Measurements from ENCODE around the gene AACS. TPM values are rescaled to one million over a fixed set of nuclear protein-coding genes. Genes with fewer than 3 reads are reported as not detected.

The AACS gene
- total and polyA plus RNA-seq, 2 of the 4 experiments (the other 2 are of a cell fraction) = 22.0 to 24.9 TPM

DNA sequence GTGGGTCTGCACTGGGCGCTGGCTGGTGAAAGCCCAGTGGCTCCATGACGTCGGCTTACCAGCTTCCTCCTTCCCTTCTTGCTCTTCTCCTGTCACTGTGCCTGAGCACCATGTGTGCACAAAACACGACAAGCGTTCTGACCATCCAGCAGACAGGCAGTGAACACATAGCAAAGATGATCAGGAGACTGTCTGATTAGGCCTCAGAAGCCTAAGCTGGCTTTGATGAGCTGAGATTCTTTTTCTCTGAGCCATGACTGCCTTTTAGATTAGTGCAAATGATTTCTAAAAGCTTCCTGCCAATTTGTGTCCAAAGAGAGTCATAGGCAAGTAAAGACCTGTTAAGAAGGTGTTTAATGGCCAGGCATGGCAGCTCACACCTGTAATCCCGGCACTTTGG is 83.1 kb downstream of the AACS start:
- no peak overlapping the region for H2BK120ac ChIP-seq (ENCODE audit: low read depth, low read length)
- H3K4me1 ChIP-seq (ENCODE audit: control insufficient read depth, insufficient read depth, low read length) = no peaks in the 10 kb centered on the region
- no peak overlapping the region for H4K91ac ChIP-seq (ENCODE audit: insufficient read depth, low read depth, low read length)
- DNase-seq (no peak), ATAC-seq (ENCODE audit: low read depth) (no peak)
- H4K20me1 ChIP-seq (ENCODE audit: insufficient read depth, low read length) = no peaks in the 10 kb centered on the region
- no peaks in the 10 kb centered on the region for H3K79me1 ChIP-seq (ENCODE audit: low read depth in 1 of 2, low read length in 2 of 2)
- no peak overlapping the region for H2BK15ac ChIP-seq (ENCODE audit: low read depth, low read length)
- no peak overlapping the region for H3K9ac ChIP-seq (ENCODE audit: low read depth, low read length)
- no peak overlapping the region for H3K14ac ChIP-seq (replicated peaks; ENCODE audit: low read depth, low read length)
- no peaks in the 10 kb centered on the region for H3K9me3 ChIP-seq (ENCODE audit: control insufficient read depth, insufficient read depth, low read length)
- no peak overlapping the region for H3K4me2 ChIP-seq (ENCODE audit: low read depth, low read length)
- POLR2A ChIA-PET (ENCODE audit: unreplicated experiment) = no interaction called here
- H3K4me3 ChIP-seq (ENCODE audit: insufficient read depth, low read depth, low read length) = no peak overlapping the region
- no peak overlapping the region for H3K27ac ChIP-seq (ENCODE audit: insufficient read depth, low read length)
- BruUV-seq (replicated peaks) = no TSS peak
- dilution Hi-C loops (cut with HindIII; ENCODE audit: low sequenced_read_pairs, unreplicated experiment) (no loop called here), in situ Hi-C loops (cut with MboI; ENCODE audit: low sequenced_read_pairs) (no loop called here), intact Hi-C loops (cut with micrococcal nuclease) (no loop called here)
- H2BK20ac ChIP-seq (ENCODE audit: low read depth, low read length) = no peak overlapping the region
- H3K4ac ChIP-seq (ENCODE audit: low read depth, low read length) = no peak overlapping the region
- peaks cover 2% of the 10 kb centered on the region; the same call in 1 of the 2 replicates for H3K27me3 ChIP-seq (ENCODE audit: control insufficient read depth, insufficient read depth, low read length)
- H2AFZ ChIP-seq (replicated peaks; ENCODE audit: low read length, poor library complexity) = no peak overlapping the region
- H4K5ac ChIP-seq (ENCODE audit: low read depth, low read length) = no peak overlapping the region
- H3K56ac ChIP-seq (ENCODE audit: extremely low read depth, insufficient read depth, low read length) = no peak overlapping the region
- TF ChIP-seq MAFK (IDR thresholded peaks at IDR 0.05; ENCODE audit: low read depth, low read length) (no peak), CTCF (conservative IDR thresholded peaks at IDR 0.05; ENCODE audit: low read depth, low read length) (no peak), MAZ (IDR thresholded peaks at IDR 0.05; ENCODE audit: borderline replicate concordance, low read depth, low read length) (no peak), BHLHE40 (IDR thresholded peaks at IDR 0.05; ENCODE audit: low read depth, low read length) (no peak)
- TF ChIP-seq, protein P1, sequence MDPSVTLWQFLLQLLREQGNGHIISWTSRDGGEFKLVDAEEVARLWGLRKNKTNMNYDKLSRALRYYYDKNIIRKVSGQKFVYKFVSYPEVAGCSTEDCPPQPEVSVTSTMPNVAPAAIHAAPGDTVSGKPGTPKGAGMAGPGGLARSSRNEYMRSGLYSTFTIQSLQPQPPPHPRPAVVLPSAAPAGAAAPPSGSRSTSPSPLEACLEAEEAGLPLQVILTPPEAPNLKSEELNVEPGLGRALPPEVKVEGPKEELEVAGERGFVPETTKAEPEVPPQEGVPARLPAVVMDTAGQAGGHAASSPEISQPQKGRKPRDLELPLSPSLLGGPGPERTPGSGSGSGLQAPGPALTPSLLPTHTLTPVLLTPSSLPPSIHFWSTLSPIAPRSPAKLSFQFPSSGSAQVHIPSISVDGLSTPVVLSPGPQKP (IDR thresholded peaks at IDR 0.05; ENCODE audit: borderline replicate concordance, low read depth, low read length) = no peak
- CTCF ChIA-PET = interaction anchor here (0.6 kb wide), 1 partner anchor 16 kb away, joined by 3 read pairs; no protein-coding TSS in a partner anchor
- H2AK9ac ChIP-seq (replicated peaks; ENCODE audit: low read depth, low read length, poor library complexity) = no peak overlapping the region
- H3K18ac ChIP-seq (ENCODE audit: low read depth, low read length) = no peak overlapping the region
- H2BK5ac ChIP-seq (ENCODE audit: low read depth, low read length, poor library complexity, severe bottlenecking) = no peak overlapping the region
- no peaks in the 10 kb centered on the region for H3K36me3 ChIP-seq (ENCODE audit: control insufficient read depth, insufficient read depth, low read length)
- H3K23ac ChIP-seq (ENCODE audit: low read depth, low read length) = no peak overlapping the region
- WGBS, 2 experiments (ENCODE audit: extremely low coverage in 2 of 2, insufficient read length in 1 of 2) = 63% methylated on average over 2 of the region's 6 CpGs; no CpG with 5 or more reads in 1 of the 2 experiments
- H4K8ac ChIP-seq (ENCODE audit: low read depth in 2 of 2, low read length in 2 of 2) = no peak overlapping the region
- H2AK5ac ChIP-seq (ENCODE audit: low read depth, low read length) = no peak overlapping the region
- no peaks in the 10 kb centered on the region for H3K9me1 ChIP-seq (ENCODE audit: insufficient read depth, low read length)
